ENCODE data around the gene HHEX. TPM values are rescaled to one million over a fixed set of nuclear protein-coding genes. Genes with fewer than 3 reads are reported as not detected.

Gene HHEX
- total and polyA plus RNA-seq, 7 donors, result 1.5 to 3.3 (median 2.0) TPM

DNA sequence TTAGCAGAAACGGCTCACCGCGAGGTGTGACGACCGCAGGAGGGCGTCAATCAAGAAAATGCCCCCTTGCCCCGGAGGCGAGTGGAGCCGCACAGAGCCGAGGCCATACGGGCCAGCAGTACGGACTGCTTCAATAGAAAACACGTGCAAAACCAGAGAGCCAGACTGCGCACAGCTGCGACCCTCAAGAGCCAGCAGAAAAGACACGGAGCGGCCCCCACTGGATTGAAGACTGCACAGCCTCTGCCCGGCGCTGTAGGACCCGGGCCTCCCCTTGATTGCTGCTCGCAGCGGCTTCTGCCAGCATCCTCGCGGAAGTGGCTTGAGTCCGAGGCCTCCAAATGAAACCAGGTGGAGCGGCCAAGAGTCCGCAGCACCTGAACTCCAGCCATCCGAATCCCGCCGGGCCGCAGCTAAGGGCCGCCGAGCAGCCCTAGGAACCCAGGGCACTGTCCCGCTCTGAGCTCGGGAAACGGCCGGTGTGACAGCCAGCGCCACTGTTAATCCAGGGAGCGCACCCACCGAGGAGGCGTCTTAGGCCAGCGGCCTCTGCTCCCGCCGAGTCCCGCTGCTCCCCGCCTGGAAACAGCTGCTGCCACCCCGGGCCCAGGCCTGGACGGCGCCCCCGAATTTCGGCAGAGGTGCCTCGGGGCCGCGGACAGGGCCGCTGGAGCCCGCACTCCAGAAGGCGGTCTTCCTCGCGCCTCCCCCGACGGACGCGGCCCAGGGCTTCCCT lies 660 bp upstream of the HHEX start:
- Histone ChIP-seq H3K4me3 (peak overlapping the region; percentile 70), H3K27me3 (ENCODE audit: insufficient read depth in 3 of 3, low read length in 2 of 3) (peaks cover 0 to 55% (median 33%) of the 10 kb centered on the region in 3 donors), H3K36me3 (ENCODE audit: insufficient read depth in 1 of 2, low read depth in 1 of 2) (no peaks in the 10 kb centered on the region), H3K4me1 (peaks cover 9% of the 10 kb centered on the region), H3K27ac (peak overlapping the region; percentile 31), H3K9me3 (peaks cover 4% of the 10 kb centered on the region)
- whole genome bisulfite sequencing, 3 donors, result 1 to 2% (median 1%) methylated on average over 57 to 63 of the region's 63 CpGs
- DNase-seq (peak in 1 of 2 donors; percentile 55), ATAC-seq (peak; percentile 28 to 45 (median 33))
- TF ChIP-seq, protein P1, sequence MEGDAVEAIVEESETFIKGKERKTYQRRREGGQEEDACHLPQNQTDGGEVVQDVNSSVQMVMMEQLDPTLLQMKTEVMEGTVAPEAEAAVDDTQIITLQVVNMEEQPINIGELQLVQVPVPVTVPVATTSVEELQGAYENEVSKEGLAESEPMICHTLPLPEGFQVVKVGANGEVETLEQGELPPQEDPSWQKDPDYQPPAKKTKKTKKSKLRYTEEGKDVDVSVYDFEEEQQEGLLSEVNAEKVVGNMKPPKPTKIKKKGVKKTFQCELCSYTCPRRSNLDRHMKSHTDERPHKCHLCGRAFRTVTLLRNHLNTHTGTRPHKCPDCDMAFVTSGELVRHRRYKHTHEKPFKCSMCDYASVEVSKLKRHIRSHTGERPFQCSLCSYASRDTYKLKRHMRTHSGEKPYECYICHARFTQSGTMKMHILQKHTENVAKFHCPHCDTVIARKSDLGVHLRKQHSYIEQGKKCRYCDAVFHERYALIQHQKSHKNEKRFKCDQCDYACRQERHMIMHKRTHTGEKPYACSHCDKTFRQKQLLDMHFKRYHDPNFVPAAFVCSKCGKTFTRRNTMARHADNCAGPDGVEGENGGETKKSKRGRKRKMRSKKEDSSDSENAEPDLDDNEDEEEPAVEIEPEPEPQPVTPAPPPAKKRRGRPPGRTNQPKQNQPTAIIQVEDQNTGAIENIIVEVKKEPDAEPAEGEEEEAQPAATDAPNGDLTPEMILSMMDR (IDR thresholded peaks at IDR 0.05), result no peak
- intact Hi-C loops (cut with DNase I), result no loop called here

- DNase-seq (peak; percentile 68 to 74), ATAC-seq (peak; percentile 54 to 67 (median 59))
- peaks cover 9% of the 10 kb centered on the region for H3K4me1 ChIP-seq
- H3K9me3 ChIP-seq, result peaks cover 4% of the 10 kb centered on the region
- TF ChIP-seq, protein P1 (IDR thresholded peaks at IDR 0.05), result no peak
- intact Hi-C loops (cut with DNase I), result loop anchor here in 1 of 2 donors (10.0 kb wide), 1 partner anchor 124 kb away; no protein-coding TSS in a partner anchor
- H3K27me3 ChIP-seq (ENCODE audit: insufficient read depth in 3 of 3, low read length in 2 of 3), result peaks cover 0 to 68% (median 33%) of the 10 kb centered on the region in 3 donors
- WGBS, 3 donors, result 3 to 5% (median 4%) methylated on average over 66 to 73 of the region's 73 CpGs
- H3K27ac ChIP-seq, result peak overlapping the region; percentile 72
- H3K36me3 ChIP-seq (ENCODE audit: insufficient read depth in 1 of 2, low read depth in 1 of 2), result peaks cover 0 to 6% of the 10 kb centered on the region in 2 donors
- peak overlapping the region; percentile 70 for H3K4me3 ChIP-seq
Measured at GRCh38 chr10:92690211-92690914, 608 bp downstream of the HHEX start.

- H3K4me1 ChIP-seq, result peaks cover 13% of the 10 kb centered on the region
- peaks cover 0 to 75% (median 38%) of the 10 kb centered on the region in 3 donors for H3K27me3 ChIP-seq (ENCODE audit: insufficient read depth in 3 of 3, low read length in 2 of 3)
- DNase-seq, result no peak
- intact Hi-C loops (cut with DNase I), result loop anchor here in 1 of 2 donors (10.0 kb wide), 1 partner anchor 124 kb away; no protein-coding TSS in a partner anchor
- peaks cover 0 to 10% of the 10 kb centered on the region in 2 donors for H3K36me3 ChIP-seq (ENCODE audit: insufficient read depth in 1 of 2, low read depth in 1 of 2)
- TF ChIP-seq, protein P1 (IDR thresholded peaks at IDR 0.05), result no peak
- 54 to 65% (median 58%) methylated on average over 30 of the region's 30 CpGs for WGBS, 3 donors
- peak overlapping the region; percentile 70 for H3K4me3 ChIP-seq
- H3K27ac ChIP-seq, result peak overlapping the region; percentile 72
- no peak for ATAC-seq
- H3K9me3 ChIP-seq, result peaks cover under 1% of the 10 kb centered on the region
Measured at GRCh38 chr10:92690915-92691590, 1.3 kb downstream of the HHEX start.

GRCh38 chr10:92691591-92692079 lies 1.9 kb downstream of the HHEX start:
- TF ChIP-seq, protein P1 (IDR thresholded peaks at IDR 0.05), result no peak
- DNase-seq (peak; percentile 56 to 73), ATAC-seq (peak in 3 of 4 donors; percentile 19 to 49 (median 23))
- Histone ChIP-seq H3K4me3 (peak overlapping the region; percentile 70), H3K4me1 (peaks cover 13% of the 10 kb centered on the region), H3K27ac (peak overlapping the region; percentile 72), H3K36me3 (ENCODE audit: insufficient read depth in 1 of 2, low read depth in 1 of 2) (peaks cover 0 to 10% of the 10 kb centered on the region in 2 donors), H3K27me3 (ENCODE audit: insufficient read depth in 3 of 3, low read length in 2 of 3) (peaks cover 0 to 81% (median 38%) of the 10 kb centered on the region in 3 donors), H3K9me3 (no peaks in the 10 kb centered on the region)
- 34 to 40% (median 34%) methylated on average over 35 of the region's 35 CpGs for WGBS, 3 donors
- intact Hi-C loops (cut with DNase I), result loop anchor here in 1 of 2 donors (10.0 kb wide), 1 partner anchor 123 kb away; no protein-coding TSS in a partner anchor
